H1 (cell line): Measurements from ENCODE around the gene BCAS3. TPM values are rescaled to one million over a fixed set of nuclear protein-coding genes. Genes with fewer than 3 reads are reported as not detected.
"Not testable (repeated sequence)": the region's sequence is repeated elsewhere in the genome, so short reads cannot be mapped to it uniquely, and the experiment has no call there.

ENCODE experiments used
- CTCF ChIA-PET: fragments of 300-600 bp; sonication (Branson Sonifier 250); formaldehyde crosslinking; loops from one replicate; lab custom pipeline; 2021; ENCODE audit not compliant: partially characterized antibody; lab: Charles Lee
- POLR2A ChIA-PET: fragments of 300-600 bp; sonication (Branson Sonifier 250); formaldehyde crosslinking; loops from one replicate; lab custom pipeline; 2021; ENCODE audit warnings: inconsistent platforms; ENCODE audit not compliant: partially characterized antibody; lab: Charles Lee
- DNase-seq, 2 experiments: peaks; one replicate each; pipeline versions ENCODE4 v3.0.0 to v3.0.0-alpha.2; 2010 to 2022; ENCODE audit warnings: low spot score in 2 of 2, low read depth in 1 of 2, mixed read lengths in 1 of 2
- FAIRE-seq: peaks from 2 replicates; lab custom pipeline; 2011; peaks lifted over from hg19 to GRCh38; lab: Jason Lieb, UNC
- H2AFZ ChIP-seq: 2 replicates; pipeline ENCODE4 v1.8.1; 2012; ENCODE audit warnings: low read length, inconsistent platforms
- H2AK5ac ChIP-seq: 2 replicates; pipeline ENCODE4 v1.6.1; 2013; ENCODE audit warnings: low read depth, low read length
- H2BK120ac ChIP-seq: replicated peaks from 2 replicates; pipeline ENCODE3; 2013; ENCODE audit warnings: low read depth, low read length, inconsistent platforms
- H2BK12ac ChIP-seq: 2 replicates; pipeline ENCODE4 v1.6.1; 2013; ENCODE audit warnings: low read depth, low read length
- H2BK15ac ChIP-seq: 2 replicates; pipeline ENCODE4 v1.6.1; 2013; ENCODE audit warnings: low read length
- H2BK20ac ChIP-seq: 2 replicates; pipeline ENCODE4 v1.6.1; 2013; ENCODE audit warnings: low read length
- H2BK5ac ChIP-seq: 2 replicates; pipeline ENCODE4 v1.6.1; 2013; ENCODE audit warnings: low read depth, low read length
- H3K14ac ChIP-seq: 2 replicates; pipeline ENCODE4 v1.6.1; 2013; ENCODE audit warnings: inconsistent platforms; ENCODE audit not compliant: insufficient read length
- H3K18ac ChIP-seq: 2 replicates; pipeline ENCODE4 v1.6.1; 2013; ENCODE audit warnings: low read length; ENCODE audit errors: extremely low read depth
- H3K23ac ChIP-seq: 2 replicates; pipeline ENCODE4 v1.6.1; 2013; ENCODE audit warnings: inconsistent platforms; ENCODE audit not compliant: insufficient read length
- H3K23me2 ChIP-seq: 2 replicates; pipeline ENCODE4 v1.6.1; 2013; ENCODE audit warnings: low read depth, low read length
- H3K27ac ChIP-seq: 2 replicates; pipeline ENCODE4 v1.6.1; 2011; ENCODE audit warnings: low read depth, low read length, inconsistent platforms
- H3K27me3 ChIP-seq, 4 experiments: replicated peaks in 1 of 4; 1 replicate in 1 of 4; 2 replicates in 3 of 4; pipeline versions ENCODE4 v1.6.1 to v1.8.1; 2011 to 2013; ENCODE audit warnings: low read length in 3 of 4, mild to moderate bottlenecking in 3 of 4, inconsistent platforms in 2 of 4, mixed read lengths in 2 of 4, moderate library complexity in 1 of 4; ENCODE audit not compliant: control insufficient read depth in 3 of 4, insufficient read depth in 3 of 4; ENCODE audit errors: extremely low read depth in 1 of 4
- H3K36me3 ChIP-seq, 4 experiments: 2 replicates each; pipeline versions ENCODE4 v1.6.1 to v1.8.1; 2011 to 2013; ENCODE audit warnings: mild to moderate bottlenecking in 4 of 4, low read length in 3 of 4, moderate library complexity in 2 of 4, control low read depth in 1 of 4, inconsistent platforms in 1 of 4; ENCODE audit not compliant: insufficient read depth in 4 of 4, control insufficient read depth in 2 of 4
- H3K4ac ChIP-seq: replicated peaks from 2 replicates; pipeline ENCODE3; 2013; ENCODE audit warnings: low read length, low read depth, mixed read lengths, inconsistent platforms; ENCODE audit not compliant: insufficient read length
- H3K4me1 ChIP-seq, 4 experiments: replicated peaks in 1 of 4; 1 replicate in 1 of 4; 2 replicates in 3 of 4; pipeline versions ENCODE4 v1.6.1 to v1.8.1; 2011 to 2013; ENCODE audit warnings: low read length in 3 of 4, inconsistent platforms in 2 of 4, mixed read lengths in 1 of 4; ENCODE audit not compliant: insufficient read depth in 4 of 4, control insufficient read depth in 3 of 4
- H3K4me2 ChIP-seq, 2 experiments: 2 replicates each; pipeline versions ENCODE4 v1.6.1 to v1.8.1; 2011 to 2013; ENCODE audit warnings: low read depth in 2 of 2, low read length in 2 of 2, control low read depth in 1 of 2, inconsistent platforms in 1 of 2, mild to moderate bottlenecking in 1 of 2; ENCODE audit not compliant: insufficient read depth in 1 of 2
- H3K4me3 ChIP-seq, 4 experiments: fragments of 200-600, 300-600 bp in 1 of 4; sonication (generic), shearing (Covaris generic), sonication (Bioruptor Twin) in 1 of 4; 2 replicates each; pipeline versions ENCODE4 v1.5.1 to v1.8.1; 2011 to 2016; ENCODE audit warnings: low read length in 4 of 4, low read depth in 3 of 4, control low read depth in 2 of 4, inconsistent platforms in 2 of 4, mild to moderate bottlenecking in 2 of 4, mixed read lengths in 1 of 4, moderate library complexity in 1 of 4; ENCODE audit not compliant: insufficient read depth in 2 of 4; ENCODE audit errors: extremely low read depth in 1 of 4
- H3K56ac ChIP-seq: replicated peaks from 2 replicates; pipeline ENCODE3; 2013; ENCODE audit warnings: low read depth, mild to moderate bottlenecking, mixed read lengths, low read length, inconsistent platforms; ENCODE audit not compliant: insufficient read length
- H3K79me1 ChIP-seq: 2 replicates; pipeline ENCODE4 v1.6.1; 2013; ENCODE audit warnings: low read depth, low read length, control low read depth
- H3K79me2 ChIP-seq, 2 experiments: 2 replicates each; pipeline versions ENCODE4 v1.6.1 to v1.8.1; 2012 to 2013; ENCODE audit warnings: low read length in 2 of 2, mild to moderate bottlenecking in 2 of 2, inconsistent platforms in 1 of 2; ENCODE audit not compliant: insufficient read depth in 2 of 2, control insufficient read depth in 1 of 2
- H3K9ac ChIP-seq, 4 experiments: replicated peaks in 1 of 4; 1 replicate in 1 of 4; 2 replicates in 3 of 4; pipeline versions ENCODE4 v1.6.1 to v1.8.1; 2011 to 2013; ENCODE audit warnings: low read depth in 3 of 4, low read length in 3 of 4, control low read depth in 2 of 4, mild to moderate bottlenecking in 2 of 4, moderate library complexity in 2 of 4, inconsistent platforms in 1 of 4; ENCODE audit errors: extremely low read depth in 1 of 4
- H3K9me3 ChIP-seq, 2 experiments: 2 replicates each; pipeline versions ENCODE4 v1.6.1 to v1.8.1; 2012 to 2013; ENCODE audit warnings: mild to moderate bottlenecking in 2 of 2, moderate library complexity in 2 of 2, control low read depth in 1 of 2, inconsistent platforms in 1 of 2, low read depth in 1 of 2, low read length in 1 of 2, mixed read lengths in 1 of 2; ENCODE audit not compliant: insufficient read depth in 2 of 2
- H4K20me1 ChIP-seq, 2 experiments: replicated peaks in 1 of 2; 2 replicates each; pipeline versions ENCODE3 to v1.8.1; 2011 to 2013; ENCODE audit warnings: inconsistent platforms in 2 of 2, low read length in 2 of 2, mild to moderate bottlenecking in 1 of 2; ENCODE audit not compliant: insufficient read depth in 2 of 2, control insufficient read depth in 1 of 2
- H4K5ac ChIP-seq: 2 replicates; pipeline ENCODE4 v1.6.1; 2013; ENCODE audit warnings: low read length, low read depth, mixed read lengths, inconsistent platforms; ENCODE audit not compliant: insufficient read length
- H4K8ac ChIP-seq: 2 replicates; pipeline ENCODE4 v1.8.0; 2013; ENCODE audit warnings: mild to moderate bottlenecking, moderate library complexity, low read length, inconsistent platforms; ENCODE audit not compliant: insufficient read depth; ENCODE audit errors: extremely low read depth
- H4K91ac ChIP-seq: replicated peaks from 2 replicates; pipeline ENCODE3; 2013; ENCODE audit warnings: low read length, mixed read lengths, inconsistent platforms; ENCODE audit not compliant: insufficient read length
- polyA plus RNA-seq, 7 experiments: library from polyadenylated mRNA; depleted of rRNA in 3 of 7; stranded (reverse) in 5 of 7; unstranded in 2 of 7; fragments of >200 nt in 5 of 7; fragments of 200-250 nt in 2 of 7; gene quantifications; 1 replicate in 5 of 7; 2 replicates in 1 of 7; 4 replicates in 1 of 7; pipeline versions ENCODE4 v1.2.1 to v1.2.3, GENCODE V29; 2011 to 2013; ENCODE audit warnings: missing spikeins in 2 of 7, mixed read lengths in 2 of 7
- total RNA-seq: library from RNA; stranded (reverse); fragmentation: NEBNext Ultra II Directional; extraction: Animal tissue kit (Norgen Biotek cat#: 25700); gene quantifications from 2 replicates; pipeline ENCODE4 v1.2.1, GENCODE V29; 2021

Gene BCAS3
- total and polyA plus RNA-seq, 2 of the 8 experiments (the other 6 are each of a cell fraction or from before 2014, with no cell fraction given), result 9.9 to 13.3 TPM

DNA sequence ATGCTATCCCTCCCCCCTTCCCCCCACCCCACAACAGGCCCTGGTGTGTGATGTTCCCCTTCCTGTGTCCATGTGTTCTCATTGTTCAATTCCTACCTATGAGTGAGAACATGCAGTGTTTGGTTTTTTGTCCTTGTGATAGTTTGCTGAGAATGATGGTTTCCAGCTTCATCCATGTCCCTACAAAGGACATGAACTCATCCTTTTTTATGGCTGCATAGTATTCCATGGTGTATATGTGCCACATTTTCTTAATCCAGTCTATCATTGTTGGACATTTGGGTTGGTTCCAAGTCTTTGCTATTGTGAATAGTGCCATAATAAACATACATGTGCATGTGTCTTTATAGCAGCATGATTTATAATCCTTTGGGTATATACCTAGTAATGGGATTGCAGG is 258.3 kb downstream of the BCAS3 start:
- H3K27ac ChIP-seq, H2BK120ac ChIP-seq, H3K9me3 ChIP-seq, H3K18ac ChIP-seq, H2BK12ac ChIP-seq, H2BK5ac ChIP-seq, H3K4ac ChIP-seq, H3K23ac ChIP-seq, H3K56ac ChIP-seq, H3K4me1 ChIP-seq, H2BK15ac ChIP-seq, CTCF ChIA-PET, H4K20me1 ChIP-seq, H2BK20ac ChIP-seq, H4K91ac ChIP-seq, H3K14ac ChIP-seq, H3K79me2 ChIP-seq, H3K36me3 ChIP-seq, H3K23me2 ChIP-seq, H2AK5ac ChIP-seq, FAIRE-seq, DNase-seq, POLR2A ChIA-PET, H3K79me1 ChIP-seq, H3K9ac ChIP-seq, H3K27me3 ChIP-seq, H3K4me3 ChIP-seq, H3K4me2 ChIP-seq, H4K8ac ChIP-seq, H2AFZ ChIP-seq, H4K5ac ChIP-seq: not testable (repeated sequence)
